Left cardiac atrium (tissue), 4 donors: Measurements from ENCODE around the gene GJA3. TPM values are rescaled to one million over a fixed set of nuclear protein-coding genes. Genes with fewer than 3 reads are reported as not detected.
A peak's percentile ranks its signal among the peaks of the same experiment; 100 is the strongest.

Source experiments
- ATAC-seq, 2 donors: fragments of 200-7000 bp; cut with Tn5 transposase; one replicate each; pipeline ENCODE4 v1.9.1; 2020; ENCODE audit warnings: mild to moderate bottlenecking in 2 of 2, moderate library complexity in 2 of 2
- DNase-seq: peaks from one replicate; pipeline ENCODE4 v3.0.0-alpha.2; 2020
- intact Hi-C, 2 donors: fragments of 100-400 bp; cut with DNase I; formaldehyde crosslinking; loops; one replicate each; pipeline versions ENCODE4 v1.14.1 to v1.15.1; 2022 to 2023
- total RNA-seq, 2 donors: library from RNA; stranded (reverse); fragmentation: NEBNext Ultra II Directional; extraction: Animal tissue kit (Norgen Biotek cat#: 25700); gene quantifications; one replicate each; pipeline ENCODE4 v1.2.1, GENCODE V29; 2021
- donor health status: DM: no; HTN: yes; CAD: no.
- donor health status: DM: no; HTN: yes; CAD: no; lungs with severe emphysema.
- donor health status: DM: yes; HTN: yes; CAD: no.
- donor health status: Dilated cardiomyopathy.

GJA3 gene
- total RNA-seq, 2 donors from 2014 or later = 6.2 to 8.0 TPM

DNA sequence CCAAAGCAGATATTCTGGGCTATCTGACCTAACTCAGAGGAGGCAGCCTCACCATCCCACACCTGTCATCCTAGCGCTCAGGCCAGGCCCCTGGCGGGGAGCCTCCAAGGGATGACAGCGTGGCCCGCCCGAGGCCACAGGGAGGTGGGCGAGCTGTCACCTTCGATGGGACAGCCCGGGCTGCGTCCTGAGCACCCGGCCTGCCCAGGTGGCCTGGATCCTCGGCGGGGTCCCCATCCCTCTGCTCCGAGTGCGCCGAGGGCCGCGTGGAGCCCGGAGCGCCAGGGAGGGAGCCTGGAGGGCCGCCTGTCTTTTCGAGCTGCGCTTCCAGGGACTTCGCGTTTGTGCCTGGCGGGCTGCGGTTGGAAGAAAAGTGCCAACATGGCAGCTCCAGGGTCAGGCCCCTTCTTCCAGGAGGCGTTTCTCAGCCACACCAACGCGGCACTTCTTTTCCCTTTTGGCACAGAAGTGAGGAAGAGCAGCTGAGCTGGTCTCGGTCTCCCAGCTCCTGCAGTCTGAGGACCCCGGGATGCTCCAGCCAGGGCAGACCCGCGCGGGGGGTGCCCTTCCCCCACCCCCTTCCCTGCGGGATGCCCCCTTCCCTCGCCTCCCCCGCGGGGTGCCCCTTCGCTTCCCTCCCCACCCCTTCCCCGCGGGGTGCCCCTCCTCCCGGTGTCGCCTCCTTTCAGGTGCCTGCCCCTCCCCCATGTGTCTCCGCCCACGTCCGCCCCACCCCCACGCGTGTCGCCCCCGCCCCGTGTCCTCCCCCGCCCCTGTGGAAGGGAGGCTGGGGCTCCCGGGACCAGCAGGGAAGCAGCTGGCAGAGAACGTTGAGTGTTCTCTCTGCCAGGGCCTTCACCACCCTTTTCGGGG lies 42.3 kb downstream of the GJA3 start:
- DNase-seq = peak; percentile 68
- intact Hi-C loops = no loop called here
- peak; percentile 78 to 90 for ATAC-seq

DNA sequence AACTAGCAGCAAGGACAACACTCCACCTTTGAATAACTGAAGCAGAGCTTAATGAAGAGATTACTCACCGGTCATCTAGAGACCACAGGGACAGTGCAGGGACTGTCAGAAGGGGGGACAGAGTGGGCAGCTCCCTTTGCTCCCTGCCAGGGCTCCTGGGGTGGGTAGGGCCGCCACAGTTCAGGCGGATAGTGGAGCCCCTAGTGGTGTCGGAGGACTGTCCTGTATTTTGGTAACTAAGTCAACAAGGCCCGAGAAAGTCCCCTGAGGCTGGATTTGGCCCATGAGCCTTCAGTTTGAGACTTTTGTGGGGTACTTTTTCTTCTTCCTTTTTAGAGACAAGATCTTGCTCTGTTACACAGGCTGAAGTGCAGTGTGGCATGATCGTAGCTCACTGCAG lies 44.6 kb downstream of the GJA3 start:
- intact Hi-C loops = no loop called here
- no peak for ATAC-seq
- no peak for DNase-seq

DNA sequence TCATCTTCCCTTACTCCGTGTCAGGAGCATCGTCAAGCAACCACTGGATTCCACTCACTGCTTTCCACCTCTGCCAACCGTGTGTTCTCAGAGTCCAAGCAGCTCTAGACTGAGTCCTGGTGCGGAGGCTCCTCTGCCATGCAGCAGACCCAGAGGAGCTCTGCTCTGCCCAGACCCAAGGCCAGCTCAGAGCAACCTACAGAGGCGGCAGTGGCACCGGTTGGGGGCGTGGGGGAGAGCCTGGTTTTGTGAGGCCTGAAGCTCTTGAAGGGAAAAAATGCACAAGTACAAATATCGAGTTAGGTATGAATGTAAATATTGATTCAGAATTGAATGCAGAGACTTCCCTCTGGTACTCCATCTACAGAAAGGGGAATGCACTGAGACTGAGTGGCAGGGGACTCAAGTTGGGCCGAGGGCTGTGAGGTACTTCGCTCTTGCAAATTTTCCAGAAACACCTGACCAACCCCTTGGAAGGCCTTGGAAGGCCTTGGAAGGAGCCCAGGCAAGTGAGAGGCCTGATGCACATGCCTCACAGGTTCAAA lies 46.7 kb downstream of the GJA3 start:
- DNase-seq (no peak), ATAC-seq (no peak)
- intact Hi-C loops = no loop called here

GRCh38 chr13:20109037-20109436 lies 51.8 kb downstream of the GJA3 start:
- intact Hi-C loops = no loop called here
- no peak for ATAC-seq

DNA sequence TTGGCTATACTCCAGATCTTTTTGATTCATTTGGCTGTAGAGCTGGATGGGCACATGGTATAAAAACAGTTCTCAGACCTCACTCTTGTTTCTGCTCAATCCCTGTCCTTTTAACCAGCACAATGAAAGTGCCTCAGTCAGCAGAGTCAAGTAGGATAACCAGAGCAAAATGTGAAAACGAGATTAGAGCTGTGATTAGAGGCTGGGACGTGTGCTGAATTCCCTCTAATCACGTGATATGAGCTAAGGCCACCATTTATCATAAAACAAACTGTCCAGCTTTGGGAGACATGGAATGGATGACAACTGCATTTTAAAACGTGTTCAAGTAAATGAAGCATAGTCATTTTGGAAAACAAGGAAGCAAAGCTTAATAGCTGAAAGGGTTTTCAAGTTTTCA lies 54.1 kb downstream of the GJA3 start:
- intact Hi-C loops = no loop called here
- DNase-seq (no peak), ATAC-seq (no peak)

More at GRCh38 chr13:20109037-20109436, 51.8 kb downstream of the GJA3 start:
- DNase-seq = no peak

DNA sequence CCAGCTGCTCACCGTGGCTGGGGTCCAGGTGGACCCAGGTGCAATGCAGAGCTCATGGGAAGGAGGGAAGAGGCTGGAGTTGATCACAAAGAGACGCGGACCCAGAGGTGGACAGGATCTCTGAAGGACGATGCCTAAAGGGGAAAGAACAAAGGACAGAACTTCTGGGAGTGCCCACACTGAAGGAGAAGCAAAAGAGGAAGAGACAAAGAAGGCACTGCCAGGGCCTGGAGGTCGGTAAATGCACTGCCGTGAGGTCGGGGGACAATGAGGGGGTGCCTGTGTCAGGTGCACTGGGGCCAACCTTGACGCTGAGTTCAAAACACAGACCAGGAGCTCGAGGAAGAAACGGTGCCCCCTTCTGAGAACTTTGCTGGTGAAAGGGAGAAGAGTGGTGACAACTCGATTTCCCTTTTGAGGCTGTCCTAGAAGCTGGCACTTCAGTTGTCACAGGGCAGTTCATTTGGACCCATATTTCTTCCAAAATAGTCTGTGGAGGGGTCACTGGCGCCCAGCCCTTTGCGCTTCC lies 55.6 kb downstream of the GJA3 start:
- intact Hi-C loops = no loop called here
- no peak for DNase-seq
- no peak for ATAC-seq

DNA sequence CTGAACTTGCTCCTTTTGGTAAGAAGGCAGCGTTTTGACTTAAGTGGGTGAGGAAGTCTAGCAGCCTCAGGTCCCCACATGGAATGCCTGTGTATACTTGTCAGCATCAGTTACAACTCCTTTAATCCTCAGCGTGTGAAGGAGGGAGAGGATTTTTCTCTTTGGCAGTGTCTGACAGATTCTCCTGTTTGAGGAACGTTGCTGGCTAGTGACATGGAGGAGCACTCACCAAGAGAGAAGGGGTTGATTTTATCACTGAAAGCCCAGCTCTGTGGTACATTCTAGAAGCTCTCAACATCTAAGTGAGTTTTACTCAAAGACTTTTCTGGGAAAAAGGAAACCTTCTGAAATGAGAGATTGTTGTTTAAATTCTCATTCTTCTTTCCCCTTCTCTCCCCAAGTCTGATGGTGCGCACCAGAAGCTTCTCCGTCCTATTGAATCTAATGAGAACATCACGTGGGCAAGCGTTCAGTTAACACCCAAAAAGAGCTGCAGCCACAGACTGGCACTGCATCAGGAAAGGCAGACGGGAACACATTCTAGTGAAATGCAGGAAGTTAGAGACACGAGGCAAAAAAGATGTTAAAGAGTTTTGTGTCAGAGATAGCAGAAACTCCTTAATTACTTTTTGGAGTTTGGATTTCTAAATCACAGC lies 58.2 kb downstream of the GJA3 start:
- peak in 1 of 2 donors; percentile 45 for ATAC-seq
- intact Hi-C loops = no loop called here
- no peak for DNase-seq

- peak in 1 of 2 donors; percentile 9 for ATAC-seq
- intact Hi-C loops = no loop called here
- no peak for DNase-seq
These were observed 59.2 kb downstream of the GJA3 start for GRCh38 chr13:20101467-20102316.

- intact Hi-C loops = no loop called here
- no peak for DNase-seq
These were observed 61.5 kb downstream of the GJA3 start for GRCh38 chr13:20099319-20099718.

DNA sequence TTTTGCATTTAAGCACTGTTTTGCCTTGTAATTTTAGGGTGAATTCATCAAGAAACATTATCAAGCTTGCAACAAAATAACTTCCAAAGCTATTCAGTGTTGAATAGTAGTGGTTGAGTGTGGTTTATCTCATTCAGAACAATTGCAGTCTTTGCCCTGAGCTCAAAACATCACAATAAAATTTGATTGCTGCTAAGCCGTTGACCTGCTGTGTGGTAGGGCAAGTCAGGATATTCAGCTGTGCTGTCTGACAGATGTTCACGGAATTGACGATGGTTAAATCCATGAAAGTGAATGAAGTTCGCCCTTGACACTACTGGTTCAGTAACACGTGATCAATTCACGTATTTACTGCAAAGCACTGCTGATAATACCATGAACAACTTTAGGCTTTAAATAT lies 66.9 kb downstream of the GJA3 start:
- intact Hi-C loops = loop anchor here in 1 of 2 donors (5.0 kb wide), 1 partner anchor 68 kb away; the partner anchor contains the start of gene GJA3
- DNase-seq = no peak
- no peak for ATAC-seq

More at GRCh38 chr13:20099319-20099718, 61.5 kb downstream of the GJA3 start:
- ATAC-seq = no peak

DNA sequence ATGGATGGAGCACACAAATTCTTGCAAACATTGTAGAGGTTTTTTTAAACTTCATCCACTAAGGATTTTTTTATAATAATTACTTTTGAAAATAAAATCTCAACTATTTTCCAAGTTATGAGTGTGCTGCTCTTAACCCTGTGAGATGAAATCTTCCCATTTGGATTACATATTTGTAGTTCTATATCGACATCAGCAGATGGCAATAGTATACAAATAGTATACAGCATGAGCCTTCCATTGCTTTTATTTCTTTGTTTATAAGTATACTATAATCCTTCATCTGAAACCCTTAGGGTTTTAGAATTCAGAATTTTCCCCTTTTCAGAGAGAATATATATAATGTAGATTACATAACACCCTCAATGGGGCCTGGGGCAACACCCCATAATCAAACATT lies 70.5 kb downstream of the GJA3 start:
- DNase-seq = no peak
- peak in 1 of 2 donors; percentile 34 for ATAC-seq
- intact Hi-C loops = loop anchor here in 1 of 2 donors (5.0 kb wide), 1 partner anchor 72 kb away; the partner anchor contains the start of gene GJA3

Other genes starting within 250 kb of the GJA3 start
- 10 to 100 TPM; 49.0 to 55.4 TPM for gene ZMYM2, start 202.3 kb downstream of the GJA3 start, total RNA-seq
- gene GJB2, start 31.9 kb upstream of the GJA3 start, total RNA-seq = under 1 TPM in 1 of 2 donors, not detected in 1; 0.27 TPM
- gene GJB6, start 71.3 kb upstream of the GJA3 start, total RNA-seq = not detected